Hepatocyte (in vitro differentiated cells): ENCODE measurements around the gene CSNK1D. TPM values are rescaled to one million over a fixed set of nuclear protein-coding genes. Genes with fewer than 3 reads are reported as not detected.

Source experiments
- DNase-seq: peaks from one replicate; pipeline ENCODE4 v3.0.0-alpha.2; 2016; ENCODE audit warnings: low spot score
- H2AFZ ChIP-seq: fragments of 200-600 bp; sonication (generic); 2 replicates; pipeline ENCODE4 v1.6.0; 2016; ENCODE audit warnings: antibody characterized with exemption, mild to moderate bottlenecking
- H3K27ac ChIP-seq: fragments of 200-600 bp; sonication (generic); 2 replicates; pipeline ENCODE4 v1.5.1; 2016; ENCODE audit warnings: mild to moderate bottlenecking
- H3K27me3 ChIP-seq: fragments of 200-600 bp; sonication (generic); 2 replicates; pipeline ENCODE4 v1.6.1; 2016
- H3K36me3 ChIP-seq: fragments of 200-600 bp; sonication (generic); replicated peaks from 2 replicates; pipeline ENCODE4 v1.5.1; 2016; ENCODE audit warnings: low read depth; ENCODE audit not compliant: insufficient read depth
- H3K4me1 ChIP-seq: fragments of 200-600 bp; sonication (generic); 2 replicates; pipeline ENCODE4 v1.5.1; 2016; ENCODE audit warnings: mild to moderate bottlenecking, moderate library complexity; ENCODE audit not compliant: insufficient read depth
- H3K4me2 ChIP-seq: fragments of 200-600 bp; sonication (generic); 2 replicates; pipeline ENCODE4 v1.6.0; 2016
- H3K4me3 ChIP-seq: fragments of 200-600 bp; sonication (generic); 2 replicates; pipeline ENCODE4 v1.5.1; 2016; ENCODE audit warnings: mild to moderate bottlenecking
- H3K79me2 ChIP-seq: fragments of 200-600 bp; sonication (generic); 2 replicates; pipeline ENCODE4 v1.6.0; 2017; ENCODE audit warnings: mild to moderate bottlenecking
- H3K9me2 ChIP-seq: fragments of 200-600 bp; sonication (generic); replicated peaks from 2 replicates; pipeline ENCODE4 v1.6.0; 2017; ENCODE audit warnings: mild to moderate bottlenecking; ENCODE audit not compliant: insufficient read depth
- H3K9me3 ChIP-seq: fragments of 200-600 bp; sonication (generic); 2 replicates; pipeline ENCODE4 v1.5.1; 2016; ENCODE audit warnings: low read depth, mild to moderate bottlenecking
- H4K20me1 ChIP-seq: fragments of 200-600 bp; sonication (generic); 2 replicates; pipeline ENCODE4 v1.6.0; 2016; ENCODE audit warnings: mild to moderate bottlenecking; ENCODE audit not compliant: insufficient read depth, poor library complexity, severe bottlenecking
- EZH2 ChIP-seq: fragments of 200-600 bp; sonication (generic); IDR thresholded peaks from 2 replicates; pipeline ENCODE4 v1.6.1; 2016; ENCODE audit warnings: antibody characterized with exemption, mild to moderate bottlenecking, borderline replicate concordance
- EZH2phosphoT487 ChIP-seq: fragments of 200-600 bp; sonication (generic); IDR thresholded peaks from one replicate; pipeline ENCODE4 v1.6.1; 2018; ENCODE audit warnings: antibody characterized with exemption, mild to moderate bottlenecking, low read depth, moderate library complexity; ENCODE audit not compliant: unreplicated experiment, severe bottlenecking
- WGBS: methylation state at CpG from one replicate; pipeline ENCODE4 v1.1.6; 2016; ENCODE audit warnings: low lambda C conversion rate; ENCODE audit errors: missing lambda C conversion rate; 5-methylcytosine and 5-hydroxymethylcytosine counted together
- polyA plus RNA-seq: library from polyadenylated mRNA; unstranded; fragments of >200 nt; fragmentation: Nextera tagmentation; extraction: Ambion mirVana; gene quantifications from 2 replicates; pipeline ENCODE4 v1.2.1, GENCODE V29; 2016
- total RNA-seq: library from RNA; depleted of rRNA; stranded (reverse); fragments of >200 nt; gene quantifications from 2 replicates; pipeline ENCODE4 v1.2.3, GENCODE V29; 2014
- TF ChIP-seq, protein P1 (sequence below): fragments of 200-600 bp; sonication (generic); IDR thresholded peaks from 2 replicates; pipeline ENCODE4 v1.5.1; 2016; ENCODE audit warnings: antibody characterized with exemption, mild to moderate bottlenecking; ENCODE audit not compliant: poor library complexity

The CSNK1D gene
- total and polyA plus RNA-seq, 2 experiments from 2014 or later, result 72.5 to 152 TPM

DNA sequence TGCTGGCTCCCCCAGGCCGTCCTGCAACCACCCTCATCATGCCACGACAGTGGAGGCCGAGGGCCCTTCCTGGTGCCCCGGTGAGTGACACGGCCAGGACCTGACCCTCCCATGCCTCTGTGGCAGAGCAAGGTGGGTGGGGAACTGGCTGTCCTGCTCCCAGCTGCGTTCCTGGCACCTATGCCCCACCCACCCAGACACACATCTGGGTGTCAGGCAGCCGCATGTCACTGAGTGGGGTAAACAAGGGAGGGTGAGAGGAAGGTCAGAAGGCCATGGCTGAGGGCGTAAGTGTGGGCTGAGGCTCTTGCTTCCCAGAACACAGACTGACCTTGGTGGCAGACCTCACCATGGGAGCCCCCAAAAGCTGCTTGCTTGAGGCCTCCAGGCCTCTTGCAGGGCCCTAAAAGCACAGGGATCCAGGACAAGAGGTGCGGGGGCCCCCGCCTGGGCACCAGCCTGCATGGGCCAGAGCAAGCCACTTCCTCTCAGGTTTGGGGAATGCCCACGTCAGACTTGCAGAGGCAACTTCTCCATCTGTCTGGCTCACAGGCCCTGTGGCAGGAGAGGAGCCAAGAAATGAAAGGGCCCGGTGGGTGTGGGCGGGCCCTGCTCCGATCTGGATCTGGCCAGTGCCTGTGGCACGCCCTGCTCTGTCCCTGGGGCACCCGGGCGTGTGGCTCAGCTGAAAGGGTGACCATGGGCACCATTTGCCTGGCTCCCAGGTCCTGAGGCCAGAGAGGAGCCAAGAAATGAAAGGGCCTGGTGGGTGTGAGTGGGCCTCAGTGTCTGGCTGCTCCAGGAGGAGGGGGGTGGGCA is 57.0 kb downstream of the CSNK1D start:
- H3K79me2 ChIP-seq, result peaks cover 5% of the 10 kb centered on the region
- H3K4me1 ChIP-seq, result peaks cover 6% of the 10 kb centered on the region
- no peaks in the 10 kb centered on the region for H3K27me3 ChIP-seq
- TF ChIP-seq EZH2phosphoT487 (no peak), EZH2 (no peak)
- TF ChIP-seq, protein P1, sequence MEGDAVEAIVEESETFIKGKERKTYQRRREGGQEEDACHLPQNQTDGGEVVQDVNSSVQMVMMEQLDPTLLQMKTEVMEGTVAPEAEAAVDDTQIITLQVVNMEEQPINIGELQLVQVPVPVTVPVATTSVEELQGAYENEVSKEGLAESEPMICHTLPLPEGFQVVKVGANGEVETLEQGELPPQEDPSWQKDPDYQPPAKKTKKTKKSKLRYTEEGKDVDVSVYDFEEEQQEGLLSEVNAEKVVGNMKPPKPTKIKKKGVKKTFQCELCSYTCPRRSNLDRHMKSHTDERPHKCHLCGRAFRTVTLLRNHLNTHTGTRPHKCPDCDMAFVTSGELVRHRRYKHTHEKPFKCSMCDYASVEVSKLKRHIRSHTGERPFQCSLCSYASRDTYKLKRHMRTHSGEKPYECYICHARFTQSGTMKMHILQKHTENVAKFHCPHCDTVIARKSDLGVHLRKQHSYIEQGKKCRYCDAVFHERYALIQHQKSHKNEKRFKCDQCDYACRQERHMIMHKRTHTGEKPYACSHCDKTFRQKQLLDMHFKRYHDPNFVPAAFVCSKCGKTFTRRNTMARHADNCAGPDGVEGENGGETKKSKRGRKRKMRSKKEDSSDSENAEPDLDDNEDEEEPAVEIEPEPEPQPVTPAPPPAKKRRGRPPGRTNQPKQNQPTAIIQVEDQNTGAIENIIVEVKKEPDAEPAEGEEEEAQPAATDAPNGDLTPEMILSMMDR, result no peak
- no peaks in the 10 kb centered on the region for H3K9me2 ChIP-seq
- 78% methylated on average over 17 of the region's 17 CpGs for WGBS
- H4K20me1 ChIP-seq, result no peaks in the 10 kb centered on the region
- H3K27ac ChIP-seq, result peak overlapping the region; percentile 67
- no peaks in the 10 kb centered on the region for H3K36me3 ChIP-seq
- DNase-seq, result peak; percentile 17
- H2AFZ ChIP-seq, result no peak overlapping the region
- H3K4me2 ChIP-seq, result no peak overlapping the region
- H3K4me3 ChIP-seq, result no peak overlapping the region
- H3K9me3 ChIP-seq, result no peaks in the 10 kb centered on the region

DNA sequence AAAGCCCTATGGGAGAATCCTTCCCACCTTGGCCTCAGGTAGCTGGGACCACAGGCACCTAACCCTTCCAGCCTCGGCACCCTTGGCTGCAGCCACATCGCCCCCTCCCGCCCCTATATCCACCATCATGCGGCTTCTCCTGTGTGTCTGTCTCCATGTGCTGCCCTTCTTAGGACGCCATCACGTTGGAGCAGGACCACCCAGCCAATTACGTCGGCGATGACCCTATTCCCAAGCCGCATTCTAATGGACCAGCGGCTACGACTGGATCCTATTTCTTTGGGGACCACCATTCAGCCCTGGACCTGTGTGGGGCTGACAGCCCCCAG is 57.6 kb downstream of the CSNK1D start:
- no peaks in the 10 kb centered on the region for H3K9me3 ChIP-seq
- H3K27ac ChIP-seq, result no peak overlapping the region
- peaks cover 8% of the 10 kb centered on the region for H3K79me2 ChIP-seq
- H3K4me2 ChIP-seq, result no peak overlapping the region
- peaks cover 7% of the 10 kb centered on the region for H3K4me1 ChIP-seq
- H4K20me1 ChIP-seq, result no peaks in the 10 kb centered on the region
- no peak overlapping the region for H2AFZ ChIP-seq
- H3K36me3 ChIP-seq, result no peaks in the 10 kb centered on the region
- no peaks in the 10 kb centered on the region for H3K9me2 ChIP-seq
- no peak overlapping the region for H3K4me3 ChIP-seq
- TF ChIP-seq, protein P1, result no peak
- no peak for TF ChIP-seq EZH2phosphoT487
- no peak for TF ChIP-seq EZH2
- WGBS, result 94% methylated on average over 12 of the region's 12 CpGs
- no peak for DNase-seq
- no peaks in the 10 kb centered on the region for H3K27me3 ChIP-seq

DNA sequence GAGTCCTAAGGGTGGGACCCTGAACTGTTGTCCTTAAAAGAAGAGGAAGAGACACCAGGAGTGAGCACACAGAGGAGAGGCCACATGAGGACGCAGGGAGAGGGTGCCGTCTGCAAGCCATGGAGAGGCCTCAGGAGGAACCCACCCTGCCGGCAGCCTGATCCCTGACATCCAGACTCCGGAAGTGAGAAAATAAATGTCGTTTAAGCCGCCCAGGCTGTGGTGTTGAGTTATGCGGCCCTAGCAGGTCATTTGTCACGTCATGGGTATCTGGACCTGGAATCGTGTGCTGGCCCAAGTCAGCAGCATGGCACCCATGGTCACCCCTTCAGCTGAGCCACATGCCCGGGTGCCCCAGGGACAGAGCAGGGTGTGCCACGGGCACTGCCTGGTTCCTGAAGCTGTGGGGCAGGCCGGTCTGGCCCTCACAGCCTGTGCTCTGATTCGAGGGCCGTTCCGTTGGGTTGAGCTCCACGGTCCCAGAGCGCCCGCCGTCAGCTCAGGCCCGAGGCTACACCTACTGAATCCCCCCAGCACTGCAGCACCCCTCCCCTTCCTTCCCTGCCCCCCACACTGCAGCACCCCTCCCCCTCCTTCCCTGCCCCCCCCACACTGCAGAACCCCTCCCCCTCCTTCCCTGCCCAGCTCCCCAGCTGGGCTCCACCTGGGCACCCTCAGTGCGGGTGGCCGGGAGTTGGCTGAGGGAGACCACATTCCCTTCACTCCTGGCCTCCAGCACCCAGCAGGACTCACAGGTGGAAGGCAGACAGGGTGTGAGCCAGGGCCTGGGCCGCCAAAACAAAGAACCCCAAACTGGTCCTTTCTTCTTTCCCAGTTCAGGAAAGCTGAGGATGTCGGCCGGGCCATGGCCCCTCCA is 58.2 kb downstream of the CSNK1D start:
- H3K9me3 ChIP-seq, result no peaks in the 10 kb centered on the region
- no peaks in the 10 kb centered on the region for H4K20me1 ChIP-seq
- peaks cover 7% of the 10 kb centered on the region for H3K4me1 ChIP-seq
- peaks cover 9% of the 10 kb centered on the region for H3K79me2 ChIP-seq
- TF ChIP-seq EZH2phosphoT487, result no peak
- TF ChIP-seq EZH2, result no peak
- TF ChIP-seq, protein P1, result no peak
- H3K36me3 ChIP-seq, result no peaks in the 10 kb centered on the region
- H3K9me2 ChIP-seq, result no peaks in the 10 kb centered on the region
- DNase-seq, result peak; percentile 45
- WGBS, result 73% methylated on average over 14 of the region's 25 CpGs
- H3K27me3 ChIP-seq, result no peaks in the 10 kb centered on the region
- H3K4me2 ChIP-seq, result no peak overlapping the region
- no peak overlapping the region for H3K27ac ChIP-seq
- H2AFZ ChIP-seq, result no peak overlapping the region
- no peak overlapping the region for H3K4me3 ChIP-seq
